SK-N-SH (cell line): ENCODE data around the gene SYNGR4.

Experiments
- CTCF ChIP-seq: fragments of 200-600 bp; sonication (generic); IDR thresholded peaks from 2 replicates; pipeline ENCODE4 v1.6.1; 2017; ENCODE audit warnings: antibody characterized with exemption, mild to moderate bottlenecking, moderate library complexity
- FOXM1 ChIP-seq: IDR thresholded peaks from 2 replicates; pipeline ENCODE4 v1.4.0; 2012; ENCODE audit warnings: low read depth, mild to moderate bottlenecking
- JUND ChIP-seq: IDR thresholded peaks from 2 replicates; pipeline ENCODE4 v1.4.0; 2012
- MAX ChIP-seq: IDR thresholded peaks from 2 replicates; pipeline ENCODE4 v1.4.0; 2012; ENCODE audit warnings: low read depth
- RAD21 ChIP-seq: IDR thresholded peaks from 2 replicates; pipeline ENCODE4 v1.6.1; 2012; ENCODE audit warnings: mild to moderate bottlenecking, low read length

GRCh38 chr19:48396824-48397176 is 32.6 kb downstream of the SYNGR4 start:
- TF ChIP-seq MAX (no peak), RAD21 (no peak), JUND (no peak), CTCF (no peak), FOXM1 (no peak)
